IMR-90 (cell line): Measurements from ENCODE around the gene TTYH3. TPM values are rescaled to one million over a fixed set of nuclear protein-coding genes. Genes with fewer than 3 reads are reported as not detected.

Experiments
- ATAC-seq: fragments of 200-7000 bp; cut with Tn5 transposase; 2 replicates; pipeline ENCODE4 v1.9.1; 2020; ENCODE audit warnings: low read depth, mild to moderate bottlenecking, moderate library complexity
- BruUV-seq: library from RNA; stranded (reverse); fragments of 400-500 nt; replicated peaks from 2 replicates; lab custom pipeline; 2021; lab: Mats Ljungman, UMichigan
- CTCF ChIA-PET: fragments of 300-600 bp; formaldehyde crosslinking; extraction: SDS; loops from one replicate; lab custom pipeline; 2021; ENCODE audit warnings: antibody characterized with exemption; lab: Yijun Ruan, JAX
- POLR2A ChIA-PET: fragments of 300-600 bp; sonication (Branson Sonifier 250); formaldehyde crosslinking; loops from one replicate; lab custom pipeline; 2022; ENCODE audit warnings: antibody characterized with exemption; ENCODE audit not compliant: unreplicated experiment; lab: Charles Lee
- DNase-seq: peaks from one replicate; pipeline ENCODE4 v3.0.0; 2013
- H2AFZ ChIP-seq: replicated peaks from 2 replicates; pipeline ENCODE3; 2013; ENCODE audit warnings: low read length, mild to moderate bottlenecking; ENCODE audit not compliant: poor library complexity
- H2AK5ac ChIP-seq: 2 replicates; pipeline ENCODE4 v1.6.1; 2013; ENCODE audit warnings: low read depth, low read length, inconsistent platforms
- H2AK9ac ChIP-seq: replicated peaks from 2 replicates; pipeline ENCODE3; 2013; ENCODE audit warnings: mild to moderate bottlenecking, low read depth, low read length, moderate library complexity; ENCODE audit not compliant: poor library complexity
- H2BK120ac ChIP-seq: 2 replicates; pipeline ENCODE4 v1.6.1; 2013; ENCODE audit warnings: low read depth, low read length, inconsistent platforms
- H2BK15ac ChIP-seq: 3 replicates; pipeline ENCODE4 v1.6.1; 2013; ENCODE audit warnings: low read depth, low read length, inconsistent platforms
- H2BK20ac ChIP-seq: 2 replicates; pipeline ENCODE4 v1.6.1; 2013; ENCODE audit warnings: low read depth, mild to moderate bottlenecking, inconsistent platforms, low read length, moderate library complexity
- H2BK5ac ChIP-seq: 2 replicates; pipeline ENCODE4 v1.6.1; 2013; ENCODE audit warnings: mild to moderate bottlenecking, low read depth, low read length, inconsistent platforms; ENCODE audit not compliant: poor library complexity, severe bottlenecking
- H3K14ac ChIP-seq: replicated peaks from 2 replicates; pipeline ENCODE4 v1.6.1; 2013; ENCODE audit warnings: low read depth, low read length, inconsistent platforms
- H3K18ac ChIP-seq: 2 replicates; pipeline ENCODE4 v1.6.1; 2013; ENCODE audit warnings: low read depth, low read length, control low read depth
- H3K23ac ChIP-seq: 2 replicates; pipeline ENCODE4 v1.6.1; 2013; ENCODE audit warnings: low read depth, low read length, inconsistent platforms
- H3K27ac ChIP-seq: 2 replicates; pipeline ENCODE4 v1.5.1; 2013; ENCODE audit warnings: mild to moderate bottlenecking, control low read depth, low read length; ENCODE audit not compliant: insufficient read depth
- H3K27me3 ChIP-seq: 2 replicates; pipeline ENCODE4 v1.6.1; 2013; ENCODE audit warnings: low read length; ENCODE audit not compliant: control insufficient read depth, insufficient read depth
- H3K36me3 ChIP-seq: 2 replicates; pipeline ENCODE4 v1.6.1; 2013; ENCODE audit warnings: low read length, mixed read lengths; ENCODE audit not compliant: control insufficient read depth, insufficient read depth
- H3K4ac ChIP-seq: 2 replicates; pipeline ENCODE4 v1.6.1; 2013; ENCODE audit warnings: low read depth, low read length, inconsistent platforms
- H3K4me1 ChIP-seq: 2 replicates; pipeline ENCODE4 v1.6.1; 2013; ENCODE audit warnings: low read length, mixed read lengths; ENCODE audit not compliant: control insufficient read depth, insufficient read depth
- H3K4me2 ChIP-seq: 2 replicates; pipeline ENCODE4 v1.6.1; 2013; ENCODE audit warnings: low read depth, mild to moderate bottlenecking, control low read depth, low read length, moderate library complexity
- H3K4me3 ChIP-seq: 2 replicates; pipeline ENCODE4 v1.5.1; 2013; ENCODE audit warnings: low read depth, mild to moderate bottlenecking, control low read depth, low read length, moderate library complexity; ENCODE audit not compliant: insufficient read depth
- H3K56ac ChIP-seq: 2 replicates; pipeline ENCODE4 v1.6.1; 2013; ENCODE audit warnings: low read length, inconsistent platforms; ENCODE audit not compliant: insufficient read depth; ENCODE audit errors: extremely low read depth
- H3K79me1 ChIP-seq, 2 experiments: 2 replicates each; pipeline ENCODE4 v1.6.1; 2013; ENCODE audit warnings: low read length in 2 of 2, inconsistent platforms in 1 of 2, low read depth in 1 of 2
- H3K9ac ChIP-seq: 2 replicates; pipeline ENCODE4 v1.6.1; 2013; ENCODE audit warnings: low read depth, low read length, control low read depth
- H3K9me1 ChIP-seq: 2 replicates; pipeline ENCODE4 v1.6.1; 2013; ENCODE audit warnings: low read length, inconsistent platforms; ENCODE audit not compliant: insufficient read depth
- H3K9me3 ChIP-seq: 2 replicates; pipeline ENCODE4 v1.6.1; 2013; ENCODE audit warnings: low read length; ENCODE audit not compliant: control insufficient read depth, insufficient read depth
- H4K20me1 ChIP-seq: 2 replicates; pipeline ENCODE4 v1.6.1; 2013; ENCODE audit warnings: low read length, inconsistent platforms; ENCODE audit not compliant: insufficient read depth
- H4K5ac ChIP-seq: 2 replicates; pipeline ENCODE4 v1.6.1; 2013; ENCODE audit warnings: mild to moderate bottlenecking, low read depth, low read length, control low read depth
- H4K8ac ChIP-seq, 2 experiments: 2 replicates each; pipeline ENCODE4 v1.6.1; 2013; ENCODE audit warnings: low read depth in 2 of 2, low read length in 2 of 2, control low read depth in 1 of 2, inconsistent platforms in 1 of 2
- H4K91ac ChIP-seq: 2 replicates; pipeline ENCODE4 v1.6.1; 2013; ENCODE audit warnings: low read depth, low read length, inconsistent platforms; ENCODE audit not compliant: insufficient read depth
- BHLHE40 ChIP-seq: fragments of 150-350 bp; IDR thresholded peaks from 2 replicates; pipeline ENCODE4 v1.6.1; 2016; ENCODE audit warnings: mild to moderate bottlenecking, low read depth, low read length
- CEBPB ChIP-seq: IDR thresholded peaks from 2 replicates; pipeline ENCODE4 v1.6.1; 2012; ENCODE audit warnings: low read depth, low read length, improper control_type of control experiment
- CHD1 ChIP-seq: IDR thresholded peaks from 2 replicates; pipeline ENCODE4 v1.6.1; 2012; ENCODE audit warnings: low read depth, low read length, improper control_type of control experiment
- ELK1 ChIP-seq: fragments of 150-350 bp; IDR thresholded peaks from 2 replicates; pipeline ENCODE4 v1.6.1; 2016; ENCODE audit warnings: low read depth, mild to moderate bottlenecking, low read length, moderate library complexity, borderline replicate concordance
- FOS ChIP-seq: fragments of 150-350 bp; IDR thresholded peaks from 2 replicates; pipeline ENCODE4 v1.6.1; 2016; ENCODE audit warnings: low read depth, low read length
- MAFK ChIP-seq: IDR thresholded peaks from 2 replicates; pipeline ENCODE4 v1.6.1; 2012; ENCODE audit warnings: low read depth, low read length, improper control_type of control experiment
- MAZ ChIP-seq: IDR thresholded peaks from 2 replicates; pipeline ENCODE4 v1.6.1; 2012; ENCODE audit warnings: low read depth, mild to moderate bottlenecking, low read length, improper control_type of control experiment, moderate library complexity, borderline replicate concordance
- MXI1 ChIP-seq: IDR thresholded peaks from 2 replicates; pipeline ENCODE4 v1.6.1; 2012; ENCODE audit warnings: low read depth, mild to moderate bottlenecking, low read length, moderate library complexity, borderline replicate concordance
- NFE2L2 ChIP-seq: fragments of 150-350 bp; IDR thresholded peaks from 2 replicates; pipeline ENCODE4 v1.6.1; 2016; ENCODE audit warnings: low read depth, mild to moderate bottlenecking, low read length
- POLR2A ChIP-seq: IDR thresholded peaks from 2 replicates; pipeline ENCODE4 v1.6.1; 2012; ENCODE audit warnings: mild to moderate bottlenecking, low read depth, low read length
- RAD21 ChIP-seq: IDR thresholded peaks from 2 replicates; pipeline ENCODE4 v1.6.1; 2012; ENCODE audit warnings: low read length, improper control_type of control experiment
- RCOR1 ChIP-seq: IDR thresholded peaks from 2 replicates; pipeline ENCODE4 v1.6.1; 2012; ENCODE audit warnings: mild to moderate bottlenecking, low read length, improper control_type of control experiment; ENCODE audit not compliant: insufficient replicate concordance
- RFX5 ChIP-seq: IDR thresholded peaks from 2 replicates; pipeline ENCODE4 v1.8.0; 2012; ENCODE audit warnings: low read depth, mild to moderate bottlenecking, low read length, moderate library complexity
- SMC3 ChIP-seq: fragments of 150-350 bp; IDR thresholded peaks from 2 replicates; pipeline ENCODE4 v1.6.1; 2016; ENCODE audit warnings: low read depth, mild to moderate bottlenecking, antibody characterized with exemption, low read length, moderate library complexity
- WGBS, 2 experiments: methylation state at CpG; one replicate each; pipeline versions ENCODE4 v1.1.5 to v1.1.7; 2013; ENCODE audit warnings: missing lambda C conversion rate in 2 of 2; ENCODE audit not compliant: insufficient read length in 1 of 2; ENCODE audit errors: extremely low coverage in 2 of 2; 5-methylcytosine and 5-hydroxymethylcytosine counted together
- dilution Hi-C: fragments of 300-500 bp; cut with HindIII; formaldehyde crosslinking; loops from one replicate; pipeline ENCODE4 v1.14.3; 2018; ENCODE audit warnings: low sequenced_read_pairs; ENCODE audit not compliant: unreplicated experiment
- in situ Hi-C: fragments of 300-500 bp; cut with MboI; formaldehyde crosslinking; loops from 3 replicates; pipeline ENCODE4 v1.14.3; 2019; ENCODE audit warnings: low sequenced_read_pairs, inconsistent platforms, mixed read lengths
- intact Hi-C: fragments of 100-400 bp; cut with micrococcal nuclease; formaldehyde crosslinking; loops from 2 replicates; pipeline ENCODE4 v1.10.0; 2022
- polyA plus RNA-seq, 3 experiments: library from polyadenylated mRNA; depleted of rRNA; stranded (reverse); fragments of >200 nt; gene quantifications; 2 replicates each; pipeline ENCODE4 v1.2.3, GENCODE V29; 2012; ENCODE audit warnings: low replicate concordance in 1 of 3
- total RNA-seq: library from RNA; depleted of rRNA; stranded (reverse); fragments of >200 nt; gene quantifications from 2 replicates; pipeline ENCODE4 v1.2.3, GENCODE V29; 2012
- TF ChIP-seq, protein P1 (sequence below): conservative IDR thresholded peaks from 2 replicates; pipeline ENCODE4 v1.5.1; 2012; ENCODE audit warnings: mild to moderate bottlenecking, low read depth, low read length, improper control_type of control experiment
- TF ChIP-seq, protein P2 (sequence below): fragments of 150-350 bp; IDR thresholded peaks from 2 replicates; pipeline ENCODE4 v1.6.1; 2017; ENCODE audit warnings: mild to moderate bottlenecking, antibody characterized with exemption, low read length, low read depth

The TTYH3 gene
- total and polyA plus RNA-seq, 2 of the 4 experiments (the other 2 are of a cell fraction) = 5.6 to 82.6 TPM

DNA sequence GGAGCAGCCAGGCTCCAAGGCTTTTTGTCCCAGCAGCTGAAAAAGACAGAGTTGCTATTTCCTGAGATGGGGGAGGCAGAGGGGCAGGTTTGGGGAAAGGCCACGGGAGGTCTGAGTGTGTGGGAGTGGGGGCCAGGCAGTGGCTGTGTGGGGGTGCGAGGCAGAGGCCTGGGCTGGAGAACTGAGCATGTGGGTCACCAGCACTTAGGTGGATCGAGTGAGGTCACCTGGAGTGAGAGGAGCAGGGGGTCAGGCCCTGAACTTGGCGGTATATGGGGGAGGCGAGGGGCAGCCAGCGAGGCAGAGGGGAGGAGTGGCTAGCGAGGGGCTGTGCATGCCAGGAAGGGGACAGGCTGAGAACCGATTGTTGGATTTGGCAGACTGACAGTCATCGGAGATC lies 44.7 kb upstream of the TTYH3 start:
- H3K23ac ChIP-seq = no peak overlapping the region
- H3K56ac ChIP-seq = no peak overlapping the region
- no peak overlapping the region for H2BK120ac ChIP-seq
- H4K20me1 ChIP-seq = no peaks in the 10 kb centered on the region
- H3K9me3 ChIP-seq = no peaks in the 10 kb centered on the region
- H4K91ac ChIP-seq = no peak overlapping the region
- intact Hi-C loops (no loop called here), dilution Hi-C loops (no loop called here), in situ Hi-C loops (no loop called here)
- no peak overlapping the region for H3K4ac ChIP-seq
- no peak overlapping the region for H4K5ac ChIP-seq
- POLR2A ChIA-PET = no interaction called here
- peaks cover 18% of the 10 kb centered on the region for H3K36me3 ChIP-seq
- no peak overlapping the region for H2BK5ac ChIP-seq
- 96% methylated on average over 7 of the region's 9 CpGs; no CpG with 5 or more reads in 1 of the 2 experiments for WGBS, 2 experiments
- H2AK5ac ChIP-seq = no peak overlapping the region
- no peak overlapping the region for H2AK9ac ChIP-seq
- H3K14ac ChIP-seq = no peak overlapping the region
- H3K9me1 ChIP-seq = no peaks in the 10 kb centered on the region
- no peaks in the 10 kb centered on the region for H3K79me1 ChIP-seq
- no peak overlapping the region for H3K27ac ChIP-seq
- ATAC-seq = no peak
- DNase-seq = no peak
- H2AFZ ChIP-seq = no peak overlapping the region
- H3K27me3 ChIP-seq = no peaks in the 10 kb centered on the region
- H3K4me1 ChIP-seq = no peaks in the 10 kb centered on the region
- no peak overlapping the region for H3K4me3 ChIP-seq
- H2BK20ac ChIP-seq = no peak overlapping the region
- TF ChIP-seq, protein P1, sequence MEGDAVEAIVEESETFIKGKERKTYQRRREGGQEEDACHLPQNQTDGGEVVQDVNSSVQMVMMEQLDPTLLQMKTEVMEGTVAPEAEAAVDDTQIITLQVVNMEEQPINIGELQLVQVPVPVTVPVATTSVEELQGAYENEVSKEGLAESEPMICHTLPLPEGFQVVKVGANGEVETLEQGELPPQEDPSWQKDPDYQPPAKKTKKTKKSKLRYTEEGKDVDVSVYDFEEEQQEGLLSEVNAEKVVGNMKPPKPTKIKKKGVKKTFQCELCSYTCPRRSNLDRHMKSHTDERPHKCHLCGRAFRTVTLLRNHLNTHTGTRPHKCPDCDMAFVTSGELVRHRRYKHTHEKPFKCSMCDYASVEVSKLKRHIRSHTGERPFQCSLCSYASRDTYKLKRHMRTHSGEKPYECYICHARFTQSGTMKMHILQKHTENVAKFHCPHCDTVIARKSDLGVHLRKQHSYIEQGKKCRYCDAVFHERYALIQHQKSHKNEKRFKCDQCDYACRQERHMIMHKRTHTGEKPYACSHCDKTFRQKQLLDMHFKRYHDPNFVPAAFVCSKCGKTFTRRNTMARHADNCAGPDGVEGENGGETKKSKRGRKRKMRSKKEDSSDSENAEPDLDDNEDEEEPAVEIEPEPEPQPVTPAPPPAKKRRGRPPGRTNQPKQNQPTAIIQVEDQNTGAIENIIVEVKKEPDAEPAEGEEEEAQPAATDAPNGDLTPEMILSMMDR = no peak
- TF ChIP-seq RAD21 (no peak), MAZ (no peak), SMC3 (no peak), RFX5 (no peak), BHLHE40 (no peak), RCOR1 (no peak), MAFK (no peak), CEBPB (no peak), NFE2L2 (no peak), CHD1 (no peak), ELK1 (no peak), POLR2A (no peak), MXI1 (no peak), FOS (no peak)
- TF ChIP-seq, protein P2, sequence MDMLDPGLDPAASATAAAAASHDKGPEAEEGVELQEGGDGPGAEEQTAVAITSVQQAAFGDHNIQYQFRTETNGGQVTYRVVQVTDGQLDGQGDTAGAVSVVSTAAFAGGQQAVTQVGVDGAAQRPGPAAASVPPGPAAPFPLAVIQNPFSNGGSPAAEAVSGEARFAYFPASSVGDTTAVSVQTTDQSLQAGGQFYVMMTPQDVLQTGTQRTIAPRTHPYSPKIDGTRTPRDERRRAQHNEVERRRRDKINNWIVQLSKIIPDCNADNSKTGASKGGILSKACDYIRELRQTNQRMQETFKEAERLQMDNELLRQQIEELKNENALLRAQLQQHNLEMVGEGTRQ = no peak
- no peak overlapping the region for H3K9ac ChIP-seq
- no peak overlapping the region for H3K4me2 ChIP-seq
- no TSS peak for BruUV-seq
- no peak overlapping the region for H4K8ac ChIP-seq
- no peak overlapping the region for H3K18ac ChIP-seq
- CTCF ChIA-PET = no interaction called here
- H2BK15ac ChIP-seq = no peak overlapping the region
